Heart right ventricle (tissue), 16 donors: ENCODE data around the gene DEFB114. TPM values are rescaled to one million over a fixed set of nuclear protein-coding genes. Genes with fewer than 3 reads are reported as not detected.

Source experiments
- ATAC-seq, 8 donors: fragments of 200-7000 bp; cut with Tn5 transposase; one replicate each; pipeline ENCODE4 v1.9.1; 2020; ENCODE audit warnings: mild to moderate bottlenecking in 8 of 8, moderate library complexity in 8 of 8, moderate number of reproducible peaks in 1 of 8
- DNase-seq, 2 donors: peaks; one replicate each; pipeline ENCODE4 v3.0.0-alpha.2; 2020
- H3K27ac ChIP-seq, 10 donors: fragments of 200-600 bp; sonication (generic) in 2 of 10; one replicate each; pipeline versions ENCODE4 v1.5.0 to v1.8.0; 2020 to 2022; ENCODE audit warnings: mild to moderate bottlenecking in 3 of 10
- H3K27me3 ChIP-seq, 7 donors: fragments of 200-600 bp; one replicate each; pipeline ENCODE4 v1.8.0; 2021 to 2022; ENCODE audit warnings: mild to moderate bottlenecking in 2 of 7
- H3K36me3 ChIP-seq, 9 donors: fragments of 200-600 bp; sonication (generic) in 1 of 9; one replicate each; pipeline versions ENCODE4 v1.5.0 to v1.8.0; 2020 to 2022; ENCODE audit warnings: mild to moderate bottlenecking in 2 of 9
- H3K4me1 ChIP-seq, 9 donors: fragments of 200-600 bp; sonication (generic) in 1 of 9; one replicate each; pipeline versions ENCODE4 v1.5.0 to v1.8.0; 2020 to 2022; ENCODE audit warnings: mild to moderate bottlenecking in 4 of 9
- H3K4me3 ChIP-seq, 10 donors: fragments of 200-600 bp; sonication (generic) in 2 of 10; one replicate each; pipeline versions ENCODE4 v1.5.0 to v1.8.0; 2020 to 2022; ENCODE audit warnings: mild to moderate bottlenecking in 7 of 10, moderate library complexity in 2 of 10
- H3K9me3 ChIP-seq, 11 donors: fragments of 200-600 bp in 10 of 11; sonication (generic) in 2 of 11; one replicate each; pipeline versions ENCODE4 v1.5.0 to v1.8.0; 2013 to 2022; ENCODE audit warnings: mild to moderate bottlenecking in 2 of 11, control low read depth in 1 of 11, moderate library complexity in 1 of 11
- WGBS, 2 donors: extraction: QIAGEN DNeasy Blood & Tissue Kit; methylation state at CpG; one replicate each; pipeline ENCODE4 v1.1.7; 2013; ENCODE audit warnings: inconsistent platforms in 1 of 2; 5-methylcytosine and 5-hydroxymethylcytosine counted together
- intact Hi-C, 10 donors: fragments of 100-400 bp; cut with DNase I; formaldehyde crosslinking; loops; one replicate each; pipeline versions ENCODE4 v1.11.1 to v1.14.2; 2022
- polyA plus RNA-seq, 2 donors: library from polyadenylated mRNA; stranded (reverse); fragments of 200-250 nt; gene quantifications; one replicate each; pipeline ENCODE4 v1.2.3, GENCODE V29; 2013
- total RNA-seq, 10 donors: library from RNA; stranded (reverse); fragmentation: NEBNext Ultra II Directional in 3 of 10; extraction: Animal tissue kit (Norgen Biotek cat#: 25700) in 3 of 10; gene quantifications; one replicate each; pipeline versions ENCODE4 v1.2.1 to v1.2.4, GENCODE V29; 2021 to 2023
- TF ChIP-seq, protein P1 (sequence below), 9 donors: fragments of 200-600 bp; sonication (generic) in 2 of 9; IDR thresholded peaks; one replicate each; pipeline versions ENCODE4 v1.5.0 to v1.8.0; 2021 to 2022; ENCODE audit warnings: antibody characterized with exemption in 9 of 9, mild to moderate bottlenecking in 5 of 9, moderate library complexity in 1 of 9
- donor health status: Arrhythmogenic right ventricular cardiomyopathy.
- donor health status: ischemic (EF 13 %, LVEDD 7.1; RV severe dilation, severe dysfunction).
- donor health status: healthy with polysubstance abuse.
- donor health status: DM: no; HTN: yes; CAD: no.
- donor health status: DM: no; HTN: no; CAD: no.
- donor health status: ischemic (EF 25% LVEDD 6.9; RV normal size, moderate dysfunction).
- donor health status: ischemic (EF 25% LVEDD 5.7; RV mildly dilated, moderate dysfunction).
- donor health status: healthy.
- donor health status: DM: yes; HTN: yes; CAD: no.
- donor health status: Ischemic cardiomyopathy.
- donor health status: ischemic (EF 35%, LVEDD 5.7; RV mildly dilated, moderate dysfunction).
- donor health status: nonischemic (EF 11% LVEDD 7.7; RV severe dilation, severe dysfunction).
- donor health status: DM: yes; HTN: yes; CAD: no.
- donor health status: PGD.
- donor health status: ischemic (EF 29% LVEDD 5.4; RV normal size, mild dysfunction).
- donor health status: nonischemic (EF 23%, LVEDD 6.1; RV moderate dilation, normal function).

The DEFB114 gene
- total and polyA plus RNA-seq, 12 donors, result not detected

DNA sequence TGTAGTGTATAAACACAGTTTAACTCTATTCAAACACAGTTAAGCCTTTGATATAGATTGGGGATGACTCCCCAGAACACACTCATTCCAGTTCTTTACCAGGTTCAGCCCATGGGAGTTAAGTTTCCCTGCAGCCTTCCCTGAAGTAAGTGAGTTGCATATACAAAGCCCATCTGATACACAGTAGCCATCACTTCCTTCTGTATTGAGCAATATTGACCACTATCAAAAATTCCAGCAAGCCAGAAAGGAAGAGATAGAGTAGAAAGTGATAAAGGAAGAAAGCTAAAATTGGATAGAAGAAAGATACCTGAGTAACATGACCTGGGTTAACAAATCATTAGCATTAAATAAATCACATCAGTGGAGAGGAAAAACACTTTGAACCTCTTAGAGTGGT is 34.6 kb downstream of the DEFB114 start:
- peaks cover 0 to 6% (median 3%) of the 10 kb centered on the region in 7 donors for H3K27me3 ChIP-seq
- H3K4me1 ChIP-seq, result no peaks in the 10 kb centered on the region
- TF ChIP-seq, protein P1, sequence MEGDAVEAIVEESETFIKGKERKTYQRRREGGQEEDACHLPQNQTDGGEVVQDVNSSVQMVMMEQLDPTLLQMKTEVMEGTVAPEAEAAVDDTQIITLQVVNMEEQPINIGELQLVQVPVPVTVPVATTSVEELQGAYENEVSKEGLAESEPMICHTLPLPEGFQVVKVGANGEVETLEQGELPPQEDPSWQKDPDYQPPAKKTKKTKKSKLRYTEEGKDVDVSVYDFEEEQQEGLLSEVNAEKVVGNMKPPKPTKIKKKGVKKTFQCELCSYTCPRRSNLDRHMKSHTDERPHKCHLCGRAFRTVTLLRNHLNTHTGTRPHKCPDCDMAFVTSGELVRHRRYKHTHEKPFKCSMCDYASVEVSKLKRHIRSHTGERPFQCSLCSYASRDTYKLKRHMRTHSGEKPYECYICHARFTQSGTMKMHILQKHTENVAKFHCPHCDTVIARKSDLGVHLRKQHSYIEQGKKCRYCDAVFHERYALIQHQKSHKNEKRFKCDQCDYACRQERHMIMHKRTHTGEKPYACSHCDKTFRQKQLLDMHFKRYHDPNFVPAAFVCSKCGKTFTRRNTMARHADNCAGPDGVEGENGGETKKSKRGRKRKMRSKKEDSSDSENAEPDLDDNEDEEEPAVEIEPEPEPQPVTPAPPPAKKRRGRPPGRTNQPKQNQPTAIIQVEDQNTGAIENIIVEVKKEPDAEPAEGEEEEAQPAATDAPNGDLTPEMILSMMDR (IDR thresholded peaks at IDR 0.05), result no peak
- no peaks in the 10 kb centered on the region for H3K9me3 ChIP-seq
- no peaks in the 10 kb centered on the region for H3K36me3 ChIP-seq
- DNase-seq (no peak), ATAC-seq (no peak)
- no peak overlapping the region for H3K4me3 ChIP-seq
- intact Hi-C loops, result no loop called here
- H3K27ac ChIP-seq, result no peak overlapping the region

DNA sequence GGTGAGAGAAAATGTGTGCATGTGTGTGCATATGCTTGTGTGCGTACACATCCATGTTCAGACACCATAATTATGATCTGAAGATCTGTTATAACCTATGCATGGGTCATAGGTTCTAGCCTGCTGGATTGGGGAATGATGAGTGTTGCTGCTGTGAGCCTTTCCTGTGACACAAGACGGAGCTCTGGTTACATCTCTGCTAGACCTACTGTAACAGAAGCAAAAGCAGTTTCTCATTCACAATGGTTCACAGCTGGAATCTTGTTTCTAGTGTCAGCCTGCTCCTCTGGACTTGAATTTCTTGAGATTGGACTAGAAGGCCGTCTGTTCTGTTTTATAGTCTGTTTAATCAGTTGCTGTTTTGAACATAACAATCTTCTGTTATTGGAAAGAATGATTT is 40.1 kb downstream of the DEFB114 start:
- Histone ChIP-seq H3K27me3 (peaks cover 0 to 5% (median 0%) of the 10 kb centered on the region in 7 donors), H3K9me3 (no peaks in the 10 kb centered on the region), H3K4me1 (no peaks in the 10 kb centered on the region), H3K27ac (no peak overlapping the region), H3K36me3 (no peaks in the 10 kb centered on the region), H3K4me3 (no peak overlapping the region)
- DNase-seq, result no peak
- ATAC-seq, result no peak
- intact Hi-C loops, result loop anchor here in 1 of 10 donors (5.0 kb wide), 1 partner anchor 1902 kb away; no protein-coding TSS in a partner anchor
- 56 to 65% methylated on average over 3 of the region's 3 CpGs for WGBS, 2 donors
- TF ChIP-seq, protein P1 (IDR thresholded peaks at IDR 0.05), result no peak

DNA sequence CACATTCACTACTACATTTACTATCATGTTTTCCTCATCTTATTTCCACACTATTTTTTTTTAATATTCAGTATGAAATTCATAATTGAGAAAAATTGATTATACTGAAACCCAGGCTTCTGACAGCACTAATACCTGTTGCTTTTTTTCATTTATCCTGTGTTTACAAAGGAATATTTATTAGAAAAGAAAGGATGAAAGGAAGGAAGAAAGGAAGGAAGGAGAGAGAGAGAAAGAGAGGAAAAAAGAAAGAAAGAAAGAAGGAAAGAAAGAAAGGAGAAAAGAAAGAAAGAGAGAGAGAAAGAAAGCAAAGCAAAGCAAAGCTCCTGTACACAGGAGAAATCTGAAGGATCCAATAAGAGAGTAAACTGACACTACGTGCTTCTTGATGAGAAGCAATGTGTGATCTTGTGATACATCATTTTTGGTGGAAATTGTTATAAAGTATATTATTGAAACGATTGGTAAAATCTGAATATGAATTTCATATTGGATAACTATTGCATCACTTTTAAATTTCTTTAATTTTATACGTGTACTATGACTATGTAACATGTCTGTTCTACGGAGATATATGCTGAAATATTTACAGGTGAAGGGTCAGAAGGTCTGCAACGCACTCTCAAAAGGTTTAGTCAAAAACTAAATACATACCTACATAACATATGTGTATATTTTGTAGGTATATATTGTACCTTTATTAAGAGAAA is 43.9 kb downstream of the DEFB114 start:
- intact Hi-C loops, result loop anchor here in 1 of 10 donors (5.0 kb wide), 1 partner anchor 1898 kb away; no protein-coding TSS in a partner anchor
- Histone ChIP-seq H3K9me3 (no peaks in the 10 kb centered on the region), H3K36me3 (no peaks in the 10 kb centered on the region), H3K27ac (no peak overlapping the region), H3K4me1 (no peaks in the 10 kb centered on the region), H3K4me3 (no peak overlapping the region), H3K27me3 (peaks cover 0 to 12% (median 0%) of the 10 kb centered on the region in 7 donors)
- ATAC-seq (no peak), DNase-seq (no peak)
- TF ChIP-seq, protein P1 (IDR thresholded peaks at IDR 0.05), result no peak
- 84 to 88% methylated on average over 5 of the region's 5 CpGs for WGBS, 2 donors

DNA sequence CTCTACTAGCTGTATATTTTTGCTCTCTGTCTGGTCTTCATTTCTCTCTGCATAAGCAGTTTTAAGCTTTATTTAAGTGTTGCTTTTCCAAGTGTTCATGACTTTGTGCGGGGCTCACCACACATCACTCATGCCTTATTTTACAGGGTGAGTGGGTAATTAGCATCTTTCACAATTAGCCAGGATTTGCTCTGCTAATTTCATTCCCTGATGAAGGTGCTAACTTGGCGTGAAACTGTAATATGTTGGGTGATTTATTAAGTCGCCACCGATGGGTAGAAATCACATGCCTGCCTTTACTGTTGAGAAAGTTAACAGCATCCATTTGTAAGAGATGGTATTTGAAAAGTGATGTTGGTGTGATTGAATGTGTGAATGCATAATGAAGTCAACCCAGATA is 44.7 kb downstream of the DEFB114 start:
- no peak for ATAC-seq

More for the DNA sequence above, 44.7 kb downstream of the DEFB114 start:
- TF ChIP-seq, protein P1 (IDR thresholded peaks at IDR 0.05), result no peak
- Histone ChIP-seq H3K9me3 (no peaks in the 10 kb centered on the region), H3K36me3 (no peaks in the 10 kb centered on the region), H3K27ac (no peak overlapping the region), H3K27me3 (peaks cover 0 to 12% (median 0%) of the 10 kb centered on the region in 7 donors), H3K4me1 (no peaks in the 10 kb centered on the region), H3K4me3 (no peak overlapping the region)
- no peak for DNase-seq
- 66 to 67% methylated on average over 4 of the region's 4 CpGs for WGBS, 2 donors
- intact Hi-C loops, result no loop called here
